Stimulated activated CD8-positive, alpha-beta memory T cell treated with anti-CD3 and anti-CD28 coated beads, Interleukin-4, amount 100 ng/mL, for 24 hours (primary cell): ENCODE measurements around the gene ZNF440.
"Not testable (repeated sequence)": the region's sequence is repeated elsewhere in the genome, so short reads cannot be mapped to it uniquely, and the experiment has no call there.

ENCODE experiments used
- DNase-seq: peaks from one replicate; pipeline ENCODE4 v3.0.0-alpha.2; 2020; ENCODE audit warnings: low read depth

The ZNF440 gene

DNA sequence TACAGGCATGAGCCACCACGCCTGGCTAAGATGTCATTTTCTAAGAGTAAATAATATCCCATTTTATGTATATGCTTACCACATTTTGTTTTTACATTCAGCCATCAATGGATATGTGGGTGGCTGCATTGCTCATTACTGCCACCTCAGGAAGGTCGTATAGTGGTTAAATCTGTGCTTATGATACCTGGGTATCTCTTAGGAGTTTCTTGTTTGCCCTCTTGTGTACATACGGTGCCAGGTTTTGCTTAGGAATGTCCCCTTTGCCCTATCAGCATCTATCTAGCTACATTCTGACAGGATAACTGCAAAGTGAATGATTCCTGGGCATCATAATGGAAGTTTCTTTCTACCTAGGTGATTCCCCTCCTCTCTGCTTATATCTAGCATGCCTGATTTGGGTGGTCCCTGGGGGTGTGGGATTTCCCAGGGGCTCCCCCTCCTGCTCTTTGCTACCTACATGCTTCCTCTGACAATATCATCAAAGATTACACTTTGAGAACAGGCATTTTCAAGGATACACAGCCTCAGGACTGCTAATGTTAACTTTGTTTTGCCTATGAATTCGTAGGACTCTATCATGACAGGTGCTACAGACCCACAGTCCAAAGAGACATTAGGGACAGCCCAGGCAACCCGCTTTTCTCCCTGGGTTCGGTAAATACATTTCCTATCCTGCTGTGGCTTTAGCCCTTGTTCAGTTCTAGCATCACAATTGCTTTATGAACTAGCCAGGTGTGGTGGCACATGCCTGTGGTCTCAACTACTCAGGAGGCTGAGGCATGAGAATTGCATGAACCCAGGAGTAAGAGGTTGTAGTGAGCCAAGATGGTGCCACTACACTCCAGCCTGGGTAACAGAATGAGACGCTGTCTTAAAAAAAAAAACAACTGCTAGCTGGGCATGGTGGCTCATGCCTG lies 15.1 kb downstream of the ZNF440 start:
- not testable (repeated sequence) for DNase-seq

GRCh38 chr19:11832253-11832912 lies 18.3 kb downstream of the ZNF440 start:
- DNase-seq = no peak

DNA sequence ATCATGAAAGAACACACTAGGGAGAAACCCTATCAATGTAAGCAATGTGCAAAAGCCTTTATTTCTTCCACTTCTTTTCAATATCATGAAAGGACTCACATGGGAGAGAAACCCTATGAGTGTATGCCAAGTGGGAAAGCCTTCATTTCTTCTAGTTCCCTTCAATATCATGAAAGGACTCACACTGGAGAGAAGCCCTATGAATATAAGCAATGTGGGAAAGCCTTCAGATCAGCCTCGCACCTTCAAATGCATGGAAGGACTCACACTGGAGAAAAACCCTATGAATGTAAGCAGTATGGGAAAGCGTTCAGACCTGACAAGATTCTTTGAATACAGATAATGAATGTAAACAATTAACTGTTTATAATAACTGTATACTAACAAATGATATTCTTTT lies 19.5 kb downstream of the ZNF440 start:
- DNase-seq = no peak

GRCh38 chr19:11835626-11836066 lies 21.6 kb downstream of the ZNF440 start:
- not testable (repeated sequence) for DNase-seq

- DNase-seq = no peak
Observed at GRCh38 chr19:11843722-11844121, 29.6 kb downstream of the ZNF440 start.

DNA sequence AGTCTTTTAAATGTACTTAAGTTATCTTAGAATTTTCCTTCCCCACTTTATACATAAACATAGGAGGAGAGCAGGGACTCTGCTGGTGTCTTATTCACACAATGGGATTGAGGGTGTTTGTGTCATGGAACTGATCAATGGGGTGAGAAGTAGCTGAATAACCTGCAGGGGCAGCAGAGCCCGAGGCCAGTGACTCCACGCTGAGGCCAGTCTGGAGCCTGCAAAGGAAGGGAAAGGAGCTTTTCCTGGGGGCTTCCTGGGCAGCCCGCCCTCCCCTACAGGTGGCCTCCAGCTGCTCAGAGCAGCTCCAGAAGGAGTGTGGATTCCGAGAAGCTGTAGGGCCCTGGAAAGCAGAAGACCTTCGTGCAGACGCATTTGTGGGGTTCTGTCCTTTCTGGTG lies 33.5 kb downstream of the ZNF440 start:
- DNase-seq = not testable (repeated sequence)

- no peak for DNase-seq
Observed at GRCh38 chr19:11848200-11848593, 34.1 kb downstream of the ZNF440 start.

DNA sequence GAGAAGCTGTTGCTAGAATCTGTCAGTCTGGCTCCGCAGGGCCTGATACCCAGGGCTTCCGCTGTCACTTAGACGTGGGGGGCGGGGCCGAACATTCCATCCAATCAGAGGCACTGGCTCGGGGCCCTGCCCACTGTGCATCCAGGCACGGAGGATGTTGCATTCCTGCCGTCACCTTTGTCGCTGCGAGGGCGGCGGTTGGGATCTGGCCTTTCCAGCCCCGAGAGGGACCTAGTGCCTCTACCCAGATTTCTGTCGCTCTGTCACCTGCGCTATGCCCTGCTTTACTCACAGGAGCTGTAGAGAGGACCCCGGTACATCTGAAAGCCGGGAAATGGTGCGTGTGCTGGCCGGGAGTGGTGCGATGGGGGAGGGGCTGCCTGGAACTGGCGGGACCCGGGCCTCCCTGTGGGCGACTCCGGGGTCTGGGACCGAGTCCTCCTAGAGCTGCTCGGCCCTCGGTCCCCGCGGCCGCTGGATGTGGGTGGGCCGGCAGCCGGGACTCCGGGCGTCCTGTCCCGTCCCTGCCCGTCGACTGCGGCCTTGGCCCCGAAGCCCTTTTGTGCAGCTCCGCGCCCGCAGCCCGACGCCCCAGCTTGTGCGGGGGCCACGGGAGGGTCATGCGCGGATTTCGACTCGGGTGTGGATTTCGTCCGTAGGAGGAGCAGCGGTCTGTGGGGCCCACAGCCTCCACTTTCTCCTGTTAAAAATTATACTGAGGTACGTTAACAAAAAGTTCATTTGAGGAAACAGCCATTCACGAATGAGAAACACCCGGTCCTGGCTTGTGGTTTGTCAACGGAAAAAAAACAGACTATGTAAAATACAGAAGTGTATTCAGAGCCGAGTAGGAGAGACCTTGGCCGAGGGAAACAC lies 34.8 kb downstream of the ZNF440 start, which contains the start of gene ZNF439:
TSS of gene ZNF439 (plus strand) at position 133 of the 876 bp plus-strand sequence. CDS start at position 275, 142 bp downstream.
- peak; percentile 77 for DNase-seq

- DNase-seq = not testable (repeated sequence)
Observed at GRCh38 chr19:11850289-11850688, 36.2 kb downstream of the ZNF440 start.

DNA sequence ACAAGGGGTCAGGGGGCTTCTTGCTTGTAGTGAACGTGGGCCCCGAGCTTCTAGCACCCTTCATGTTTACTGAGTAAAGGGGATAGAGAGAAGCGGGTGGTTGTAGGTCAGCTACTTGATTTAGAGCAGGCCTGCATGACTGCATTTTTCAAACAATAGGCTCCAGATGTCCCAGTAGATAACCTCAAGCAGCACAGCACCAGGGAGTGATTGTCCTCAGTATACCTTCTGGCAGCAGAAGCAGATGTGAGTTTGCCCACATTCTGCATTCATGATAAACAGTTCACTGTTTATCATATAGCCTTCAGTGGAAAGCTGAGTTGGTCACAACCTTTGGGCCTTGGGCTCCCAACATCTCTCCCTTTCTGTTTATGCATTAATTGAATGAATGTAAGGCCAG lies 39.3 kb downstream of the ZNF440 start:
- DNase-seq = no peak

DNA sequence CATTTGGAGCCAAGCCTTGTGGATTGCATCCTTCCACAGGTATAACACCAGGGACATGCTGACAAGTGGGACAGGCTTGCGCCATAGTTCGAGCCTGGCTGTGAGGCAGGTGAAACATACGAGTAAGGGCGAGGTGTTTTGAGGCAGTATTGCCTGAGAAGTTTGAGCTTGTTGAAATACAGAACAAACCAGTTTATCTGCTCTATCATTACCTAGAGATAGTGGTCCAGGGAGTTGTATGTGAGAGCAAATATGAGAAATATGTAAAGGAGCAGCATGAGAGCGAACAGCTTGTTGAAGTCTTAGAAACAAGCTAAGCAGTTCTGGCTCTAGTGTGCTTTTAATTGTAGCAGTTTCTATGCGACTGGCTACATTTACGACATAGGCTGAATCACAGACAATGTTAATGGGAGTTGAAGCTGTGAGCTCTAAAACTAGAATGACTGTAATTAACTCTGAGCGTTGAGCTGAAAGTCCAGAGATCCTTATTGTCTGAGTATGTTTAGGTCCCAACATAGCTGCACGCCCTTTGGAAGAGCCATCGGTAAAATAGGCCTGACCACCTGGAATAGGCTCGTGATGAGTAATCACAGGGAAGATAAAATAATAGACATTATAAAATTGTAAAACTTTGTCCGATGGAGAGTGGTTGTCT lies 42.6 kb downstream of the ZNF440 start:
- no peak for DNase-seq

DNA sequence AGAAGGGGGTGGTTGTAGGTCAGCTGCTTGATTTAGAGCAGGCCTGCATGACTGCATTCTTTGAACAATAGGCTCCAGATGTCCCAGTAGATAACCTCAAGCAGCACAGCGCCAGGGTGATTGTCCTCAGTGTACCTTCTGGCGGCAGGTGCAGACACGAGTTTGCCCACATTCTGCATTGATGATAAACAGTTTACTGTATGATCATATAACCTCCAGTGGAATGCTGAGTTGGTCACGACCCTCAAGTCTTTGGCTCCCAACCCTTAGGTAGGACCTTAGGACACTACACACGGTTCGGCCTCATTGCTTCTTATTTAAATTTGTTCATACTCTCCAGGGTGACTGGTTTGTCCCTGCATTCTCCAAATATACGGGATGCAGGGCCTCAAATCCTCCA lies 46.6 kb downstream of the ZNF440 start:
- DNase-seq = no peak

- DNase-seq = no peak
Observed at GRCh38 chr19:11861301-11861700, 47.2 kb downstream of the ZNF440 start.

DNA sequence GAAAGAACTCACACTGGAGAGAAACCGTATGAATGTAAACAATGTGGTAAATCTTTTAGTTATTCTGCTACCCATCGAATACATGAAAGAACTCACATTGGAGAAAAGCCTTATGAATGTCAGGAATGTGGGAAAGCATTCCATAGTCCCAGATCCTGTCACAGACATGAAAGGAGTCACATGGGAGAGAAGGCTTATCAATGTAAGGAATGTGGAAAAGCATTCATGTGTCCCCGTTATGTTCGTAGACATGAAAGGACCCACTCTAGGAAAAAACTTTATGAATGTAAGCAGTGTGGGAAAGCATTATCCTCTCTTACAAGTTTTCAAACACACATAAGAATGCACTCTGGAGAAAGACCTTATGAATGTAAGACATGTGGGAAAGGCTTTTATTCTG lies 53.7 kb downstream of the ZNF440 start:
- DNase-seq = not testable (repeated sequence)

GRCh38 chr19:11868188-11868587 lies 54.1 kb downstream of the ZNF440 start:
- no peak for DNase-seq

DNA sequence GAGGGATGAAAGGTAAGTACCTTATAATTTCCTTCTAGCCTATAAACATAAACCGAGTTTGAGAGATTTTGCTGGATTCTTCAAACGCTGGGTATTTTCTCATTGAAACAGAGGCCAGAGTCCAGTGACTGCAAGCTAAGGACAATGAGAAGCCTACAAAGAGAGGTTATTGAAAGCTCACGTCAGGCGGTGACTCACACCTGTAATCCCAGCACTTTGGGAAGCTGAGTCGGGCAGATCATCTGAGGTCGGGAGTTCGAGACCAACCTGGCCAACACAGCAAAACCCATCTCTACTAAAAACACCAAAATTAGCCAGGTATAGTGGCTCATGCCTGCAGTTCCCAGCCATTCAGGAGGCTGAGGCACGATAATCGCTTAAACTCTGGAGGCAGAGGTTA lies 58.6 kb downstream of the ZNF440 start:
- no peak for DNase-seq

DNA sequence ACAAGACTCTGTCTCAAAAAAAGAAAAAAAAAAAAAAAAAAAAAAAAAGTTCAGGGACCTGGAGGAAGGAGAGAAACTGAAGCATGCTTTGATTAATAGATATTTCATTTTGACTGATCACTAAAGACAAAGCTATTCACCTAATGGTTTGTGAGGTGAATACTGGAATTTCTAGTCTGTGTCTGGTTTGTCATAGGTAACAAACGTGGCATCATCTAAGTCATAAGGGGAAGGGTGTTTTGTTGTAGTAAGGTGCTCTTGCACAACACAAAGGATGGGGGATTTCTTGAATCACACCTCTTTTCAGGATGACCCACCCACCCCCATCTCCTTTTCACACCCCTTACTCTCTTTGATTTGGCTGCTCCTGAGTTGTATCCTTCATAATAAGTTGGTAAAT lies 59.7 kb downstream of the ZNF440 start:
- no peak for DNase-seq

DNA sequence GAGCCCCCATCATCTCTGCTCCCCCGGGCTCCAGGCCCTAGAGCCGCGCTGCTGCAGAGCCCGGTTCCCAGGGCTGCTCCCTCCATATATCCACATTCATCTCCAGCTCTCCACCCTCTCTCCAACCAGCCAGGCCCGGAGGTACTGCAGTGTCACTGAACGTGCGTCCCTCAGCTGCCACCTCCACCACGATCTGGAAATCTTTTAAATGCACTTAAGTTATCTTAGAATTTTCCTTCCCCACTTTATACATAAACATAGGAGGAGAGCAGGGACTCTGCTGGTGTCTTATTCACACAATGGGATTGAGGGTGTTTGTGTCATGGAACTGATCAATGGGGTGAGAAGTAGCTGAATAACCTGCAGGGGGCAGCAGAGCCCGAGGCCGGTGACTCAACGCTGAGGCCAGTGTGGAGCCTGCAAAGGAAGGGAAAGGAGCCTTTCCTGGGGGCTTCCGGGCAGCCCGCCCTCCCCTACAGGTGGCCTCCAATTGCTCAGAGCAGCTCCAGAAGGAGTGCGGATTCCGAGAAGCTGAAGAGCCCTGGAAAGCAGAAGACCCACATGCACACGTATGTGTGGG lies 65.7 kb downstream of the ZNF440 start:
- DNase-seq = peak; percentile 24

DNA sequence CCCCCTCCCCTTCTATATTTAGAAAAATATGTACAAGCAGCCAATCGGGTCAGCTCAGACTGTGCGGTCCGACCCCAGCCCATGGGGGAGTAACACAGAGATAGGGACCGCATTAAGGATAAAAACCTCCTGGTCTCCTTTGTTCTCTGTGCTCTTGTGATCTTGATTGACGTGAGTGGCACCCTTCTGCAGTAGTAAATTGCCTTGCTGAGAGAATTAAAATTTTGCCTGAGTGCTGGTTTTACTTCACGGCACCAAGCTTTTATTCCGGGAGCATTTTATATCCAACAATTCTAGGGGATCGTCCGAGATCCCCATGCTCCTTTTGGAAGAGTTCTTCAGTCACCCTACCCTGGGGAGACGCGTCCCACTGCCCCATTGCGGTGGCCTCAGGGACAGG lies 66.5 kb downstream of the ZNF440 start:
- no peak for DNase-seq

DNA sequence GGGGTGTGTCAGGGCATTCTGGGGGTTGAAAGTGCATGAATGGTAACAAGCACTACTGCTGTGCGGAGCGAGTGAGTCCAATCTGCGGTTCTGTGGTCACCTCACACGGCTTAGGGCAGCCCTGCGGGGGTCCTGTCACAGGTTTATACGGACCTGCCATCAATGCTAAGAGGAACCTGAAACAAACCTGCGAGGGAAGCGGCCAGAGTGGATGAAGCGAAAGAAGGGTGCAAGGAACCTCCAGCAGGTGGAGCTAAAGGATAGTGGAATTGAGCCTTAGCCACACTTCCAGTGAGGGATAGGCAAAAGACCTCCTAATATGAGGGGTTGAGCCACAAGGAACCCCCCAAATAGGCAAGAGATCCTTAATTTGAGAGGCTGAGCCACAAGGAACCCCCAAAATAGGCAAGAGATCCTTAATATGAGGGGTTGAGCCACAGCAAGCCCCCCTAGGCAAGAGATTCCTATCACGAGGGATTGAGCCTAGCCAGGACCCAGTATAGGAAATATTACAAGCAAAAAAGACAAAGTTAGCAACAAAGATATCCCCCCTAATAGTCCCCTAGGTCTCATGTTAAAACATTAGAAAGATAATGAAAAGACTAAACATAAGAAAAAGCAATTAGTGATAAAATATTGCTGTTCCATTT lies 67.2 kb downstream of the ZNF440 start:
- peak; percentile 39 for DNase-seq

GRCh38 chr19:11882606-11883005 lies 68.5 kb downstream of the ZNF440 start:
- no peak for DNase-seq
